Endothelial cell of umbilical vein (primary cell): ENCODE results near the gene ZC3H18. TPM values are rescaled to one million over a fixed set of nuclear protein-coding genes. Genes with fewer than 3 reads are reported as not detected.

Experiments
- BruUV-seq: library from RNA; stranded (reverse); fragments of 400-500 nt; replicated peaks from 2 replicates; lab custom pipeline; 2021; lab: Mats Ljungman, UMichigan
- CTCF ChIA-PET: fragments of 300-600, 350-600 bp; sonication (Branson Sonifier 250); formaldehyde crosslinking; loops from one replicate; lab custom pipeline; 2021; ENCODE audit warnings: antibody characterized with exemption, inconsistent platforms; lab: Charles Lee
- POLR2A ChIA-PET: fragments of 300-600, 350-600 bp; sonication (Branson Sonifier 250); formaldehyde crosslinking; loops from one replicate; lab custom pipeline; 2021; ENCODE audit warnings: antibody characterized with exemption, inconsistent platforms; lab: Charles Lee
- DNase-seq: peaks from one replicate; pipeline ENCODE4 v3.0.0-alpha.2; 2011; ENCODE audit warnings: low read depth, low spot score
- FAIRE-seq: peaks from 2 replicates; lab custom pipeline; 2011; peaks lifted over from hg19 to GRCh38; lab: Jason Lieb, UNC
- H2AFZ ChIP-seq: 2 replicates; pipeline ENCODE4 v1.6.0; 2012; ENCODE audit warnings: low read depth, low read length, control low read depth, inconsistent platforms
- H3K27ac ChIP-seq: 2 replicates; pipeline ENCODE4 v1.5.1; 2011; ENCODE audit warnings: low read depth, mild to moderate bottlenecking, control low read depth, low read length, moderate library complexity; ENCODE audit not compliant: insufficient read depth
- H3K27me3 ChIP-seq, 2 experiments: 2 replicates each; pipeline versions ENCODE4 v1.6.0 to v1.6.1; 2011; ENCODE audit warnings: low read length in 2 of 2, mixed read lengths in 1 of 2; ENCODE audit not compliant: control insufficient read depth in 2 of 2, insufficient read depth in 2 of 2
- H3K36me3 ChIP-seq, 2 experiments: 2 replicates in 1 of 2; 3 replicates in 1 of 2; pipeline ENCODE4 v1.5.1; 2011; ENCODE audit warnings: low read length in 2 of 2, mild to moderate bottlenecking in 1 of 2, moderate library complexity in 1 of 2; ENCODE audit not compliant: control insufficient read depth in 2 of 2, insufficient read depth in 2 of 2; ENCODE audit errors: extremely low read depth in 1 of 2
- H3K4me1 ChIP-seq: 3 replicates; pipeline ENCODE4 v1.5.1; 2011; ENCODE audit warnings: mild to moderate bottlenecking, low read length; ENCODE audit not compliant: control insufficient read depth, insufficient read depth; ENCODE audit errors: extremely low read depth
- H3K4me2 ChIP-seq: 2 replicates; pipeline ENCODE4 v1.6.1; 2011; ENCODE audit warnings: low read length, control low read depth, mixed read lengths; ENCODE audit not compliant: insufficient read depth
- H3K4me3 ChIP-seq, 3 experiments: fragments of 200-600 bp in 1 of 3; sonication (generic), shearing (Covaris generic) in 1 of 3; replicated peaks in 1 of 3; 2 replicates each; pipeline ENCODE4 v1.5.1; 2011 to 2016; ENCODE audit warnings: control low read depth in 3 of 3, low read length in 3 of 3, mild to moderate bottlenecking in 2 of 3, inconsistent platforms in 1 of 3, low read depth in 1 of 3, moderate library complexity in 1 of 3; ENCODE audit not compliant: insufficient read depth in 1 of 3
- H3K79me2 ChIP-seq: 2 replicates; pipeline ENCODE4 v1.6.0; 2012; ENCODE audit warnings: low read length, inconsistent platforms; ENCODE audit not compliant: control insufficient read depth, insufficient read depth
- H3K9ac ChIP-seq: replicated peaks from 2 replicates; pipeline ENCODE3; 2011; ENCODE audit warnings: low read length, control low read depth; ENCODE audit not compliant: insufficient read depth; ENCODE audit errors: extremely low read depth
- H3K9me1 ChIP-seq: replicated peaks from 3 replicates; pipeline ENCODE4 v1.6.0; 2011; ENCODE audit warnings: mild to moderate bottlenecking, low read length; ENCODE audit not compliant: control insufficient read depth, insufficient read depth; ENCODE audit errors: extremely low read depth
- H3K9me3 ChIP-seq: replicated peaks from 2 replicates; pipeline ENCODE4 v1.5.1; 2012; ENCODE audit warnings: low read length, inconsistent platforms; ENCODE audit not compliant: control insufficient read depth, insufficient read depth
- H4K20me1 ChIP-seq: replicated peaks from 2 replicates; pipeline ENCODE3; 2011; ENCODE audit warnings: mild to moderate bottlenecking, low read length; ENCODE audit not compliant: control insufficient read depth, insufficient read depth; ENCODE audit errors: extremely low read depth
- EZH2 ChIP-seq: IDR thresholded peaks from 2 replicates; pipeline ENCODE4 v1.6.1; 2012; ENCODE audit warnings: borderline replicate concordance, low read depth, mild to moderate bottlenecking, moderate library complexity, low read length, inconsistent platforms; ENCODE audit not compliant: severe bottlenecking
- FOS ChIP-seq: IDR thresholded peaks from 2 replicates; pipeline ENCODE4 v1.6.1; 2011; ENCODE audit warnings: mild to moderate bottlenecking, low read length, moderate library complexity, borderline replicate concordance; ENCODE audit not compliant: insufficient read depth
- GATA2 ChIP-seq: IDR thresholded peaks from 2 replicates; pipeline ENCODE4 v1.7.0; 2011; ENCODE audit warnings: low read depth, mild to moderate bottlenecking, moderate library complexity, mixed read lengths, low read length; ENCODE audit not compliant: insufficient read length, insufficient read depth
- JUN ChIP-seq: IDR thresholded peaks from 2 replicates; pipeline ENCODE4 v1.6.1; 2011; ENCODE audit warnings: borderline replicate concordance, low read depth; ENCODE audit not compliant: insufficient read length, insufficient read depth
- MYC ChIP-seq: IDR thresholded peaks from one replicate; pipeline ENCODE4 v1.6.1; 2011; ENCODE audit warnings: mild to moderate bottlenecking, low read depth, low read length
- POLR2A ChIP-seq: IDR thresholded peaks from 2 replicates; pipeline ENCODE4 v1.6.1; 2012; ENCODE audit warnings: low read depth, mild to moderate bottlenecking, control low read depth, low read length
- POLR2AphosphoS5 ChIP-seq: IDR thresholded peaks from 2 replicates; pipeline ENCODE4 v1.6.1; 2012; ENCODE audit warnings: low read depth, mild to moderate bottlenecking, control low read depth, low read length, moderate library complexity; ENCODE audit not compliant: insufficient read depth
- dilution Hi-C: fragments of 300-500 bp; cut with MboI; formaldehyde crosslinking; loops from one replicate; pipeline ENCODE4 v1.15.0; 2019; ENCODE audit warnings: low sequenced_read_pairs; ENCODE audit not compliant: extremely low pct_ligation_motif_present
- intact Hi-C: fragments of 100-400 bp; cut with micrococcal nuclease; formaldehyde crosslinking; loops from one replicate; pipeline ENCODE4 v1.10.0; 2022
- polyA plus RNA-seq, 4 experiments: library from polyadenylated mRNA; depleted of rRNA in 3 of 4; stranded (reverse) in 3 of 4; unstranded in 1 of 4; fragments of >200 nt; gene quantifications; 2 replicates each; pipeline versions ENCODE4 v1.2.1 to v1.2.3, GENCODE V29; 2011 to 2012; ENCODE audit warnings: missing spikeins in 1 of 4
- total RNA-seq: library from RNA; stranded (reverse); gene quantifications from 2 replicates; pipeline ENCODE4 v1.2.3, GENCODE V29; 2021
- TF ChIP-seq, protein P1 (sequence below): IDR thresholded peaks from 2 replicates; pipeline ENCODE4 v1.6.1; 2011; ENCODE audit not compliant: insufficient read depth, insufficient read length
- TF ChIP-seq, protein P2 (sequence below), 2 donors: IDR thresholded peaks; 1 replicate in 1 of 2; 2 replicates in 1 of 2; pipeline ENCODE4 v1.5.1; 2011; ENCODE audit warnings: low read length in 2 of 2, mild to moderate bottlenecking in 2 of 2, moderate library complexity in 2 of 2, control low read depth in 1 of 2, inconsistent platforms in 1 of 2, low read depth in 1 of 2; ENCODE audit not compliant: insufficient read depth in 1 of 2; ENCODE audit errors: extremely low read depth in 1 of 2

Gene ZC3H18
- total and polyA plus RNA-seq, 2 donors (not counting 3 experiments of a cell fraction or from before 2014, with no cell fraction given) = 12.1 to 52.8 TPM

DNA sequence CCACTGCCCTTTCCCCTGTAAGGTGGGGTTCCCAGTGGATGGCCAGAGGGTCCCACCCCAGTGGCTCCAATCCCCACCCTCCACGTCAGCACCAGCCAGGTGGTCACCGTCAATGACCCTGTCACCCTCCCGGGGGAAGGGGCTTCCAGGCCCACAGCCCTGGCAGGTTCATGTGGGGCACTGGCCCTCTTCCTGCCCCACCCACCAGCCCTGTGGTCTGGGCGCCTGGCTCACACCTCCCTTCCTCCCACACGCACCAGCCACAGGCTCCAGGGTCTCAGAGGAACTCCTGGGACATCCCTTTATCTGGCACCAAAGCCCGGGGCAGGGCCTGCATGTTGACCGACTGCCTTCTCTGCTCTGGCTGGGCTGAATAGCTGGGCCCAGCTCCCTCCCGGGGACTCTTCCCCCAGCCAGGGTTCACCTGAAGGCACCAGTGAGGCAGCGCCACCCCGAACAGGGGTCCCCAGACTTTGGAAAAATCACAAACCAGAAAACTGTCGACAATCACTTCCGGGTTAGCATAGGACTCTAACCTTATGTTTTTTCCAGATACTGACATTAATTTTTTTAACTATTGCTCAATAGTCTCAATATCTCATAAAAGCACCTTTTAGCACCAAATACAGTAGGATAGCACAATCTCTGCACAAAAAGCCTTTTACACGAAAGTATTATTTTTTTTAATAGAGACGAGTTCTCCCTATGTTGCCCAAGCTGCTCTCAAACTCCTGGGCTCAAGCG lies 21.9 kb upstream of the ZC3H18 start:
- Histone ChIP-seq H4K20me1 (no peaks in the 10 kb centered on the region), H3K4me2 (no peak overlapping the region), H2AFZ (no peak overlapping the region), H3K4me3 (no peak overlapping the region), H3K36me3 (no peaks in the 10 kb centered on the region), H3K9ac (no peak overlapping the region), H3K27ac (no peak overlapping the region), H3K9me3 (peaks cover 2% of the 10 kb centered on the region), H3K9me1 (no peaks in the 10 kb centered on the region), H3K4me1 (no peaks in the 10 kb centered on the region), H3K27me3 (peaks cover 0 to 11% of the 10 kb centered on the region in 2 experiments), H3K79me2 (no peaks in the 10 kb centered on the region)
- FAIRE-seq (no peak), DNase-seq (no peak)
- TF ChIP-seq, protein P1, sequence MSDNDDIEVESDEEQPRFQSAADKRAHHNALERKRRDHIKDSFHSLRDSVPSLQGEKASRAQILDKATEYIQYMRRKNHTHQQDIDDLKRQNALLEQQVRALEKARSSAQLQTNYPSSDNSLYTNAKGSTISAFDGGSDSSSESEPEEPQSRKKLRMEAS = no peak
- no peak for TF ChIP-seq JUN
- TF ChIP-seq MYC = no peak
- TF ChIP-seq, protein P2, sequence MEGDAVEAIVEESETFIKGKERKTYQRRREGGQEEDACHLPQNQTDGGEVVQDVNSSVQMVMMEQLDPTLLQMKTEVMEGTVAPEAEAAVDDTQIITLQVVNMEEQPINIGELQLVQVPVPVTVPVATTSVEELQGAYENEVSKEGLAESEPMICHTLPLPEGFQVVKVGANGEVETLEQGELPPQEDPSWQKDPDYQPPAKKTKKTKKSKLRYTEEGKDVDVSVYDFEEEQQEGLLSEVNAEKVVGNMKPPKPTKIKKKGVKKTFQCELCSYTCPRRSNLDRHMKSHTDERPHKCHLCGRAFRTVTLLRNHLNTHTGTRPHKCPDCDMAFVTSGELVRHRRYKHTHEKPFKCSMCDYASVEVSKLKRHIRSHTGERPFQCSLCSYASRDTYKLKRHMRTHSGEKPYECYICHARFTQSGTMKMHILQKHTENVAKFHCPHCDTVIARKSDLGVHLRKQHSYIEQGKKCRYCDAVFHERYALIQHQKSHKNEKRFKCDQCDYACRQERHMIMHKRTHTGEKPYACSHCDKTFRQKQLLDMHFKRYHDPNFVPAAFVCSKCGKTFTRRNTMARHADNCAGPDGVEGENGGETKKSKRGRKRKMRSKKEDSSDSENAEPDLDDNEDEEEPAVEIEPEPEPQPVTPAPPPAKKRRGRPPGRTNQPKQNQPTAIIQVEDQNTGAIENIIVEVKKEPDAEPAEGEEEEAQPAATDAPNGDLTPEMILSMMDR (IDR thresholded peaks at IDR 0.05; ENCODE audit: extremely low read depth in 1 of 2, insufficient read depth in 1 of 2, low read depth in 1 of 2, low read length in 2 of 2) = no peak
- no peak for TF ChIP-seq EZH2
- TF ChIP-seq FOS = no peak
- TF ChIP-seq POLR2AphosphoS5 = no peak
- no peak for TF ChIP-seq GATA2
- TF ChIP-seq POLR2A = no peak
- intact Hi-C loops = no loop called here
- dilution Hi-C loops = no loop called here
- BruUV-seq = no TSS peak
- ChIA-PET POLR2A (no interaction called here), CTCF (no interaction called here)
